Measurements from ENCODE around the gene SELENOO.

Gene SELENOO

DNA sequence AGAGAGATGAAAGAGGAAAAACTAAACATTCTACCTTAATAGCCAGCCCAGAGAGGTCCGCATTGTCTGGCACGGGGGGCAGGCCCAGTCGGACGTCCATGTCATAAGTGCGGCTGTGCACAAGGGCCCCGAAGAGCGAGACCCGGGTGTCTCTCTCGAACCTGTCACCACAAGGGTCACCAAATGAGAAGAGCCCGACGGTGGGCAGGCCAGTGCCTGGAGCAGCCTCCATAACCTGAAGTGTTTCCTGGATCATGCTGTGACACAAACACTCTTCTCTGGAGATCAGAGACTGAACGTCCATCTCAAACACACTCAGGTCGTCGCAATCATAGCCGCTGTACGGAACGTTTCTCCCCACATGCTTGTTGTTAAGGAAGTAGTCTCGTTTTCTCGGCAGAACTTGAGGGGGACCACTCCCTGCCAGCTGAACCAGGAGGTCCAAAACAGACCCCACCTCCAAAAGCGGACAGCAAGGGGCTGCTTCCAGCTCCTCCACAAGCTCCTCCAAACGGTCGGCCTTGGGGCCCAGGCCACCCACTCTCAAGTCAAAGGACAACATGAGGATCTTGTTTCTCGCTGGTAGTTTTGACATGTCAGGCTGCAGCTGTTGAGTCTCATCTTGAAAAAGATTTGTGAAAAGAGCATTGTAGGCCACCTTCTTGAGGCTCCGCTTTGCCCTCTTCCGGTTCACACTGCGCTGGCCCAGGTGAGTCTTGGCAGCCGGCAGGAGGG is 43.0 kb downstream of the SELENOO start:
- DNase-seq = no peak

DNA sequence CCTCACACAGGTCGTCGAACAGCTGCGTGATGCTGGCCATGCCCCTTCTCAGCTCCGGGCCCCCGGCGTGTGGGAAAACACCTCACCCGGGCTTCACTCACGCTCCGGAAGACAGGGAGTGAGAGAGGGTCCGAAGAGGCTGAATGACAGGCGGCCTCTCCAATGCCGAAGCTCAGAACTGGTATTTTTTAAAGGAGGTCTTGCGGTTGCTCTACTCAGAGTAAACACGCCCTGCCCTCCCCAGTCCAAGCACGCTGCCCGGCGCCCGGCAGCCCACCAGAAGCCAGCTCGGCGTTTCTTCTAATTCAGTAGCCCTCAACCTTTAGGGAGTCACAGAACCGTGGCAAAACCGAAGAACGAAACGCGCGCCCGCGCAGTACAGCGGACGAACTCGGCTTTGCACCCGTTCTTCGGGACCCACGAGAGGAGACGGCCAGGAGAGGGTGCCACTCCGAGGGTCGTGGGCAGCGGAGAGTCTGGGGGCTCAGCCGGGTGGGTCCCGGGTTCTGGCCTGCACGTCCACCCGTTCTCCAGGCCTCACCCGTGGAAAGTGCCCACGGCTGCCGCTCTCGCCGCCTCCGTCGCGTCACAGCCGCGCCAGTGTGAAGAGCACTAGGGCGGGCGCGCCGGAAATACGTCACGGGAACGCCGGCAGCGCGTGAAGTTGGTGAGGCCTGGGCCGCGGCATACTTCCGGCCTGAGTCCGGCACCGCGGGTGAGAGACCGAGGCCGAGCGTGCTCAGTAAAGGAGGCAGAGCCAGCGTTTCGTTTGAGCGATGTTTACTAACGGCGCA is 43.8 kb downstream of the SELENOO start, which contains the start of gene TUBGCP6:
Gene TUBGCP6, minus strand, starts transcription at position 604 of the 794 bp plus-strand sequence. Its CDS starts 564 bp downstream, at position 40.
- DNase-seq = peak; percentile 92 to 93

DNA sequence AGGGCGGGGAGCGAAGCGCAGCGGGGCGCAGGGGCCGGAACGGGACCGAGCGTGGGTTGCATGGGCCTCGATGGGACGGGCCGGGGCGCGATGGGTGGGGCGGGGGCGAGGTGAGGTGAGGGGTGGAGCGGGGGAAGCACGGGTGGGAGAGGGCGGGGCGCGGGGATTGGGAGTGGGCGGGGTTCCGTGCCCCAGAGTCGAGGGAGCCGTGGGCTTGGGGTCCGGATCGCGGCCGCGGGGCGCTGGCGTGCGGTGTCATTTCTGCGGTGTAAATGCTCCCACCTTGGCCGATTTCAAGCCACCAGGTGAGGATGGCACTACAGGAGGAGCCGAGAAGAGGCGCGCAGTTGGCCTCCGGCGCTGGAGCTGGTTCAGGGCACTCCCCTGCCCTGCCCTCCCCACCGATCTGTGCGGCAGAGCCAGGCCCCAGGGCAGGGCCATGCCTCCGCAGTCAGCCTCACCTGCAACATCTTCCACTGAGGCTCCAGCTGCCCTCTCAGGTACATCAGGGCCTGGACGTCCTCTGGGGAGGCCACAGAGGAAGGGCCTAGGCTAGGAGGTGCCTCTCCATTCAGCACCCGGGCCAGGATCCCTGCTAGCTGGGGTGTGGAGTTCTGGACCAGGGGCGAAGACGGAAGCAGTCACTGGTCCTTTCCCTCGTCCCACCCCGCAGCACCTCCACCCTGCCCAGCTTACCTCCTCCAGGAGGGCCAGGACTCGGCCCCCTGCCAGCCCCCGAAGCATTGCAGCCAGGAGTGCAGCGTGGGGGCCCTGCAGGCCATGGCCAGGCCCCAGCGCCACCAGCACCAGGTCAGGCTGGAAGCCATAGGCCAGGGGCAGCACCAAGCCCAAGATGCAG is 44.6 kb downstream of the SELENOO start:
- no peak for DNase-seq

GRCh38 chr22:50246242-50247175 is 45.7 kb downstream of the SELENOO start:
- DNase-seq = no peak

- peak; percentile 45 to 62 for DNase-seq
Observed at GRCh38 chr22:50247748-50248147, 46.9 kb downstream of the SELENOO start.

GRCh38 chr22:50248196-50249081 is 47.6 kb downstream of the SELENOO start:
- DNase-seq = no peak

GRCh38 chr22:50249341-50250248 is 48.8 kb downstream of the SELENOO start:
- no peak for DNase-seq

DNA sequence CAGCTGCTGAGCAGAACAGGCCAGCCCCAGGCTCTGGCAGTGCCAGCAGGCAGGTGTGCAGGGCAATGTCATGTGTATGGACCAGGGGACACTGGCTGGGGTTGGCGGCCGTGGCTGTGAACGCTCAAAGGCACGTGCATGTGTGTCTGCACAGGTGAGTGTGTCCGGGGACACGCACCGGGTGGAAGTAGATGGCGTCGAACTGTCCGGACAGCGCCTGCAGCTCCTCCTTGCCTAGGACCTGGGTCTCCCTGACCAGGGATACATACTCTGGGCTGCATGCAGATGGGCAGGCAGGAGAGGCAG is 49.4 kb downstream of the SELENOO start:
- no peak for DNase-seq

DNA sequence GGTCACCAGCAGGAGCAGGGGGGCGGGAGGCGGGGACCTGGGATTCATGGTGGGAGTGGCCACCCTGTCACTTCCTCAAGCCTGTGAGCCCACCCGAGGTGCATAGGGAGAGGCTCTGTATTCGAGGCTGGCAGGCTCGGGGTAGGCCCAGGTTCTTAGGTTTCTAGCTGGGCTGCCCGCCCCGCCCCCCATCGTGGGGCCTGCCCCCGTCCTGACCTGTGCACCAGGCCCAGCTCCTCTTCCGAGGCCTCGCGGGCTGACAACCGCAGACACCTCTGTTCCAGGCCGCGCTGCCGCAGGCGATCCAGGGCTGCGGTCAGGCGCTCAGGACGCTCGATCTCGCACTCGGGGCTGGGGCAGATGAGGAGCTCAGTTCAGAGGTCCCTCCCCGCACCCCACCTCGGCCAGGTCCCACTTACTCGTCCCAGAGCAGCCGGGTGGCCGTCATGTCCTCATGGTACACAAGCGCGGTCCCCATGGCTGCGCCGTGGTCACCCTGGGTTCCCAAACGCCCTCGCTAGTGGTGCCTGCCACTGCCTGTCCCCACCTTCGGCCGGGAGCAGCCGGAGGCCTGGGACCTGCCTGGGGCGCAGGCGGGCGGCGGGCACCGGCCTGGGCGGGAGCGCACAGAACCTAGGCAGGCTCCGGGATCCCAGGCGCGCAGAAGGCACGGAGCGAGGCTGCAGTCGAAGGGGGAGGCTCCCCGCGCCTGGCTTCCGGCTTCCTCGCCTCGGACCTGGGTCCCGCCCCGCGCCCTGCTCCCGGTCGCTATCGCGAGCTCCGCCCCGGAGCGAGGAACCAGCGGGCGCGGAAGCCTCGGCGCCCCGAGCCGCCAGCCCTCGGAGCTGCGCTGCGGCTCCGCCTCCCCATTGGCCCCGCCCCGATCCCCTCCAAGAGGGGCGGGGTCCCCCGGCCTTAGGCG is 50.0 kb downstream of the SELENOO start, which contains the start of gene HDAC10:
Gene HDAC10, minus strand, starts transcription at position 711 of the 922 bp plus-strand sequence. Its CDS starts 233 bp downstream, at position 478.
- peak; percentile 85 to 87 for DNase-seq

GRCh38 chr22:50251477-50252081 is 50.8 kb downstream of the SELENOO start:
- no peak for DNase-seq

DNA sequence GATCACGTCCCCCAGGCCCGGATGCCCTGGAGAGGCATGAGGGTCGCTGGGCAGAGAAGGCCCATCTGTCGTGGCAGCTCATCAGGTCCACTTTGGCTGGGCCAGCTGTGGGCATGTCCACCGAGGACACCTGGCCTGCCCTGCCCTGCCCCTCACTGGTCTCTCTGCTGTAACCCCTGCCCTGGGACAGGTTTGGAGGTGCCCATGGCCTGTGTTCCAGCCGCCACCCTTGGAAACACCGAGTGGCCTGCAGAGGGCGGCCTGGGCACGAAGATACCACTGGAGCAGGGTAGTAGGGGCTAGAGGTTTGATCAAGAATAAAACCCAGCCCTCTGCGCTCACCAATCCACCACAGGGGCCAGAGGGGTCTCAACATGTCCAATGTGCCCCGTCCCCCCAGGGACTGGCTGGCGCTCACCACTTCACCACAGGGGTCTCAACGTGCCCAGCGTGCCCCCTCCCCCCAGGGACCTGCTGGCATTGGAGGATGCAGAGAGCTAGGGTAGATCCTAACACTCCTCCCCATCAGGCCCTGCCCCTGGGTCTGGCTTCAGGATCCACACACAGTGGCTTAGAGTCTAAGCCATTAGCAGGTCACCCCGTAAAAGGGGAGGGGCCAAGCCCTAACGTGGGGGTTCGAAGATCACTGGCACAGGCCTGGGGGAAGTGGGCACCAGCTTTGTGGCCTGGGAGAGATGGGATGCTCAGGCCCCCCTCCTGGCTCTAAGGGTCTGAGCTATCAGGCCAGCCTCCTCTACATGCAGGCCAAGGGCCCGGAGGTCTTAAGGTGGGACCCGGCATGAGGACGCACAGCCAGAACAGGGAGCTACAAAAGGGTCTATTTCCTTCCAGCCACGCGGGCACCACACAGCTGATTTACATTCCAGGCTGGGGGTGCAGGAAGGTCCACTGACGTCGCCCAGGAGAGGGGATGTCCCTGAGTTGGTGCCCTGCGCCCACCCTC is 51.6 kb downstream of the SELENOO start:
- peak; percentile 71 to 75 for DNase-seq

GRCh38 chr22:50253046-50253915 is 52.5 kb downstream of the SELENOO start:
- no peak for DNase-seq

DNA sequence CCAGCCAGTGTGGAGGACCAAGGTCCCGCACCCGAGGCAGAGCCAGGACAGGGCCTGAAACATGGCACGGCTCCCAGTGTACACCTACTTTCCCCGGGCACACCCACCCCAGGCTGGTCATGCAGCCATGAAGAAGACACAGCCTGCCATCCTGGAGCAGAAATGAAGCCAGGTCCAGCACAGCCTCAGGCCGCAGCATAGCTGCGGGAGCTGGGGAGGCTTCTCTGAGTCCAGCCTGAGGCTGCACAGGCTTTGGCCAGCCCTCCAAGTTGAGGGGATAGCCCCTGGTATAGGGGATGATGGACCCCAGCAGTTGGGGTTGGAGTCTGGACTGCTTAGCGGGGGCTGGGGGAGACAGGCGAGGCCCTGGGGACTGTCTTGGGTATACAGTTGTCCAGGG is 53.1 kb downstream of the SELENOO start:
- DNase-seq = no peak

DNA sequence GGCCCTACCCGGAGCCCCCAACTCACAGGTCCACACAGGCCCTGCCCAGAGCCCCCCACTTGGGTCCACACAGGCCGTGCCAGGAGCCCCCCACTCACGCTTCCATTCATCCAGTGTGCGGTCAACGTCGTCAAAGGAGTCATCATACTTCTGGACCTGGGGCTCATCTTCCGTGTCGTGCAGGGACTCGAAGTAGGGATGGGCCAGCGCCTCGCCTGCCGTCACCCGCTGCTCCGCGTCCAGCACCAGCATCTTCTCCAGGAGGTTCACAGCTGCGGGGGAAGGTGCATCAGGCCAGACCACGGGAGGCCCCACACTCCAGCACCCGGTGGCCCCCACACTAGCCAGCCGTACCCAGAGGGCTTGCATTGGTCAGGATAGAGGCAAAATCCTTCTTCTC is 54.3 kb downstream of the SELENOO start:
- DNase-seq = no peak

DNA sequence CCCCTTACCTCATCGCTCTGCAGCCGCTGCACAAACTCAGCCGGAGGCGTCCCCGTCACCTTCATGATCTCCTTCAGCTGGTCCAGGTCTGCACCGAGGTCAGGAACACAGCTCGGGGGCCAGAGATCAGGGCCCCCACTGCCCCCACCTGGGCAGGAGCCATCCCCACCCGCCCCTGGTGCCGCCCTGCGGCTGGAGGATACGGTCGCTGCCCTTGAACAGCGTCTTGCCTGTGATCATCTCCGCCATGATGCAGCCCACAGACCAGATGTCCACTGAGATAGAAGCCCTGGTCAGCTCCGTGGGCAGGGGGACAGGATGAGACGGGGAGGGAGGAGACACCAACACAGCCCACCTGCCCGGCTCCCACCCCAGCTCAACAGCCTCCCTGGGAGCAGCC is 54.8 kb downstream of the SELENOO start:
- no peak for DNase-seq

- no peak for DNase-seq
Observed at GRCh38 chr22:50256258-50256862, 55.5 kb downstream of the SELENOO start.

All from activated CD4-positive, alpha-beta T cell treated with anti-CD3 and anti-CD28 coated beads, Interleukin-2, amount 50 U/mL, for 48 hours (primary cell).